ENCODE results near the gene CCDC7. TPM values are rescaled to one million over a fixed set of nuclear protein-coding genes. Genes with fewer than 3 reads are reported as not detected.
"Not testable (repeated sequence)": the region's sequence is repeated elsewhere in the genome, so short reads cannot be mapped to it uniquely, and the experiment has no call there.

CCDC7 gene
- total RNA-seq, 1 donor from 2014 or later, result 11.1 TPM

GRCh38 chr10:32693441-32693979, 247.6 kb downstream of the CCDC7 start:
- no peak for DNase-seq (ENCODE audit: low spot score in 2 of 2, unreplicated experiment in 2 of 2)
- H3K4me1 Mint-ChIP-seq, result no peaks in the 10 kb centered on the region
- peaks cover 29% of the 10 kb centered on the region for H3K9me3 Mint-ChIP-seq
- no peak overlapping the region for H3K27ac Mint-ChIP-seq
- H3K36me3 Mint-ChIP-seq, result no peaks in the 10 kb centered on the region
- H3K27me3 Mint-ChIP-seq (ENCODE audit: low read depth), result no peaks in the 10 kb centered on the region
- H3K4me3 Mint-ChIP-seq, result no peak overlapping the region
- TF ChIP-seq CTCF (IDR thresholded peaks at IDR 0.05; ENCODE audit: unreplicated experiment), result no peak

GRCh38 chr10:32699683-32700082, 253.7 kb downstream of the CCDC7 start:
- H3K4me3 Mint-ChIP-seq; H3K4me1 Mint-ChIP-seq; H3K36me3 Mint-ChIP-seq; H3K27ac Mint-ChIP-seq; DNase-seq (ENCODE audit: low spot score in 2 of 2, unreplicated experiment in 2 of 2); H3K27me3 Mint-ChIP-seq (ENCODE audit: low read depth): not testable (repeated sequence)
- H3K9me3 Mint-ChIP-seq, result peaks cover 49% of the 10 kb centered on the region

- Mint-ChIP-seq H3K27me3 (ENCODE audit: low read depth) (no peaks in the 10 kb centered on the region), H3K4me1 (no peaks in the 10 kb centered on the region), H3K4me3 (no peak overlapping the region), H3K9me3 (peaks cover 37% of the 10 kb centered on the region), H3K27ac (no peak overlapping the region), H3K36me3 (peaks cover 9% of the 10 kb centered on the region)
- TF ChIP-seq CTCF (IDR thresholded peaks at IDR 0.05; ENCODE audit: unreplicated experiment), result no peak
- no peak for DNase-seq (ENCODE audit: low spot score in 2 of 2, unreplicated experiment in 2 of 2)
Observed at GRCh38 chr10:32713560-32713959, 267.6 kb downstream of the CCDC7 start.

GRCh38 chr10:32731527-32731926, 285.6 kb downstream of the CCDC7 start:
- H3K27ac Mint-ChIP-seq, result no peak overlapping the region
- H3K4me3 Mint-ChIP-seq, result no peak overlapping the region
- H3K4me1 Mint-ChIP-seq, result no peaks in the 10 kb centered on the region
- DNase-seq (ENCODE audit: low spot score in 2 of 2, unreplicated experiment in 2 of 2), result no peak
- peaks cover 4% of the 10 kb centered on the region for H3K9me3 Mint-ChIP-seq
- TF ChIP-seq CTCF (IDR thresholded peaks at IDR 0.05; ENCODE audit: unreplicated experiment), result no peak
- H3K27me3 Mint-ChIP-seq (ENCODE audit: low read depth), result peaks cover 2% of the 10 kb centered on the region
- H3K36me3 Mint-ChIP-seq, result no peaks in the 10 kb centered on the region

- Mint-ChIP-seq H3K36me3 (peaks cover 6% of the 10 kb centered on the region), H3K27me3 (ENCODE audit: low read depth) (peaks cover 2% of the 10 kb centered on the region), H3K4me3 (no peak overlapping the region), H3K4me1 (no peaks in the 10 kb centered on the region), H3K9me3 (peaks cover 34% of the 10 kb centered on the region), H3K27ac (no peak overlapping the region)
- TF ChIP-seq CTCF (IDR thresholded peaks at IDR 0.05; ENCODE audit: unreplicated experiment), result no peak
- no peak for DNase-seq (ENCODE audit: low spot score in 2 of 2, unreplicated experiment in 2 of 2)
Observed at GRCh38 chr10:32738958-32739357, 293.0 kb downstream of the CCDC7 start.

GRCh38 chr10:32744321-32744720, 298.4 kb downstream of the CCDC7 start:
- DNase-seq (ENCODE audit: low spot score in 2 of 2, unreplicated experiment in 2 of 2), result no peak
- no peak overlapping the region for H3K4me3 Mint-ChIP-seq
- H3K4me1 Mint-ChIP-seq, result no peaks in the 10 kb centered on the region

More at GRCh38 chr10:32744321-32744720, 298.4 kb downstream of the CCDC7 start:
- H3K9me3 Mint-ChIP-seq, result peaks cover 35% of the 10 kb centered on the region
- H3K36me3 Mint-ChIP-seq, result peaks cover 12% of the 10 kb centered on the region
- H3K27ac Mint-ChIP-seq, result no peak overlapping the region
- H3K27me3 Mint-ChIP-seq (ENCODE audit: low read depth), result no peaks in the 10 kb centered on the region
- no peak for TF ChIP-seq CTCF (IDR thresholded peaks at IDR 0.05; ENCODE audit: unreplicated experiment)

All from mesothelial cell of epicardium (in vitro differentiated cells).